CD4-positive, alpha-beta T cell treated with Interferon gamma for 1 hour (primary cell): Measurements from ENCODE around the gene ZNF845.
"Not testable (repeated sequence)": the region's sequence is repeated elsewhere in the genome, so short reads cannot be mapped to it uniquely, and the experiment has no call there.

Experiments used
- DNase-seq: peaks from one replicate; pipeline ENCODE4 v3.0.0-alpha.2; 2020

The ZNF845 gene

DNA sequence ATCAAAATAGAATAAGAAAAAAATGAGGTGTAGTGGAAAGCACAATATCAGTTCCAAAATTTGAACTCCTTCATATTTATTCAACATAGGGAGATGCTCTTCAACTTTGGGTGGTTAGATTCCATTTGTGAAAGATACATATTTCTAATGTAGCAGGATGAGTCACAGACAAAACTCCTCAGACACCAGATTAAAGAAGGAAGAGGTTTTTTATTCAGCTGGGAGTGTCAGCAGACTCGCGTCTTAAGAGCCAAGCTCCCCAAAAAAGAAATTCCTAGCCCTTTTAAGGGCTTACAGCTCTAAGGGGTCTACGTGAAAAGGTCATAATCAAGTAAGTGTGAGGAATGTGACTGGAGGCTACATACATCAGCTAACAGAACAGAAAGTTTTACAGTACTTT is 54.6 kb downstream of the ZNF845 start:
- no peak for DNase-seq

DNA sequence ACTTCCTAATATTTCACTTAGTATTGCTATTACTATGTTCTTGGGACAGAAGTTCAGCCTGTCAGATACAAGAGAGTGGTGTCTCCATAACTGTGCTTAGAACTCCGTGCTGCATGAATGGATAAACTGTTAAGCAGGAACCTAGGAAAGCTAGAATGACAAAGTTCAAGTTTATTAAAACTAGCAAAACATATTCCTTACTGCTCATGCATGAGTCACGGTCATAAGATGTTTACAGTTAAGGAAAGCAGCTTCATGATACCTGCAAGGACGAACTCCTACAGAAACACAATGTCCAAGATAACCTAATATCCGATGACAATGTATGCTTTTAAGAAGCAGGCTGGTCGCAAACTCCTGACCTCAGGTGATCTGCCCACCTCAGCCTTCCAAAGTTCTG is 55.4 kb downstream of the ZNF845 start:
- no peak for DNase-seq

DNA sequence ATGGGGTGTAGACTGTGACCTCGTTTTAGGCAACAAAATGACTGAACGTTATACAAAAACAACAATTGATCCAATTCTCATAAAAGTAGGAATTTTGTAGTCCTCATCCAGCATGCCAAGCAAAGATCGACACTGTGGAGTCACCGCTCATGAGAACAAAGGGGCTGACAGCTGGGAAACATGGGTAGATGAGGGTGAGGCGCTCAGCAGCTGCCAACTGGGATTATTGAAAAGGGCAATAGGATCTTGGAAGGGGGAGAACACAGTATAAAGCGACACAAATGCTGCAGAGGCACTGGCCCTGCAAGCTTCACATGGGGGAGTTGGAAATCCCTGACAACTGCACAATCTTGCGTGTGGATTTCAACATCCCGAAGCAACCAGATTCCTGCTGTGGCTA is 56.0 kb downstream of the ZNF845 start:
- no peak for DNase-seq

DNA sequence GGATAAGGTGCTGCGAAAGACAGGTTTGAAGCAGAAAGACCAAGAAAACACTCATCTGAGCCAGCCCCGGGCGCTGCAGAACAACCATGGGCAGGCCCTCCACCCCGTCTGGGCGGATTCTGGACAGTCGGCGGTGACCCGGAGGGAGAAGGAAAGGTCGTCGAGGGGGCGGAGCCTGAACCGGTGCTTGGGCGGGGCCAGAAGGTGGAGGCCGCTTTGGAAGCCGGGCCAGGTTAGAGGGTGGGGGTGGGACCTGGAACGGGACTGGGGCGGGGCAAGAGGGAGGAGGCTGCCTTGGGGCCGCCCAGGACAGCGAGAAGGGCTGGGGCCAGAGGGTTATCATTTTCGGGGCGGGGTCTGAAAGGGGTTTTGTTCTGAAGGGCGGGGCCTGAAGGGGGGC is 56.4 kb downstream of the ZNF845 start:
- no peak for DNase-seq

DNA sequence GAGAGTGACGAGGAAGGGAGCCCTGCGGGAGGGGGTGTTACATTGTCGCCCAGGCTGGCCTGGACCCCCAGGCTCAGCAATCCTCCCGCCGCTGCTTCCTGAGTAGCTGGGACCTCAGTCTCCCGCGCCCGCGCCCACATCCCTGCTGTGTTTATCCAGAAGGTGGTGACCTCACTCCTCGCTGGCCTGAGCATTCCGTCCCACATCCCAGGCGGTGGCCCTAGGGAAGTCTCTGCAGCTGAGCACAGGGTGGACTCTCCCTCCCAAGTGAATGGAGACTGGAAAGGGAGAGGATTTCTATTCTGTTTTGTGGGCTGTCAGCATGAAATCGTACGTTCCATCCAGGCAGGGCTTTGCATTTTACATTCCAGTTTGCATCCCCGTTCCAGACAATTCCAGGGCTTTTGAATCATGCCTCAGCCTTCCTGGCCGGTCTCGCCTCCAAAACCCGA is 61.0 kb downstream of the ZNF845 start:
- DNase-seq: no peak

DNA sequence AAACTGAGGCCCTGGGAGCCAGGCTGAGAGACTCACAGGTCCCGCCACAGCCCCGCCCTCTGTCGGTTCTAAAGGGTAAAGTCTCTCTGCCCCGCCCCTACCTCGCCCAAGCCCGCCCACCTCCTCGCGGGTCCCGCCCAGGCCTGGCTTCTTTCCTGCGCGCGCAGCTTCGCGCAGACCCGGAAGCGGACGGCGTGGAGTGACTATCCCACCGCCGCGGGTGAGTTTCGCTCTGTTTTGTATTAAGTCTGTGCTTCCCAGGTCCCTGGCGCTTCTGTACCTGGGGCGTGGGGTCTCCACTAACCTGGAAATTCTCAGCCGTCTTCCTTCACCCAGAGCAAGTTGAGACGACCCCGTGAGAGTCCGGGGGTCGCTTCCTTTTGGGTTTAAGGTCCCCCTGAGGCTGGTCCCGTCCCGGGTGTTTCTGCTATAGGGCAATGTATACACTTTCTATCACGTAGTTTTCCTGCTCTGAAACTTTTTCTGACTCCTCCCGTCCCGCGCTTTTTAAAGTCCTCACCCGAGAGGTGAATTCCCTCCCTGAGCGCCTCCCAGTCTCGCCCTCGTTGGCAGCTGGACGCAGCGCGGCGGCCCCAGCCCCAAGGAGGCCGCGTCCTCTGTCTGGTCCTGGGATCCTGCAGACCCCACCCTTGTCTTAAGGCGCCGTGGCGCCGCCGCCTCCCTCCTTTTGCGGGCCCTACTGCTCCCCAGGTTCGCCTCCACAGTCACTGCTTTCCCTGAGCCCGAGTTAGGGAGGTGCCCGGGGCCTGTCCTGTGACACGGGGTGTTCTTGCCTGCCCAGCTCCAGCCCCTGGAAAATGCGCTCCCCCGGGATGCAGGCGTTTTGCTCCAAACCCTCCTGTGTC is 61.7 kb downstream of the ZNF845 start, which contains the start of gene ZNF765:
Gene ZNF765, plus strand, starts transcription at position 176 of the 866 bp plus-strand sequence. CDS start 2,867 bp downstream, outside the sequence.
- peak; percentile 91 for DNase-seq

DNA sequence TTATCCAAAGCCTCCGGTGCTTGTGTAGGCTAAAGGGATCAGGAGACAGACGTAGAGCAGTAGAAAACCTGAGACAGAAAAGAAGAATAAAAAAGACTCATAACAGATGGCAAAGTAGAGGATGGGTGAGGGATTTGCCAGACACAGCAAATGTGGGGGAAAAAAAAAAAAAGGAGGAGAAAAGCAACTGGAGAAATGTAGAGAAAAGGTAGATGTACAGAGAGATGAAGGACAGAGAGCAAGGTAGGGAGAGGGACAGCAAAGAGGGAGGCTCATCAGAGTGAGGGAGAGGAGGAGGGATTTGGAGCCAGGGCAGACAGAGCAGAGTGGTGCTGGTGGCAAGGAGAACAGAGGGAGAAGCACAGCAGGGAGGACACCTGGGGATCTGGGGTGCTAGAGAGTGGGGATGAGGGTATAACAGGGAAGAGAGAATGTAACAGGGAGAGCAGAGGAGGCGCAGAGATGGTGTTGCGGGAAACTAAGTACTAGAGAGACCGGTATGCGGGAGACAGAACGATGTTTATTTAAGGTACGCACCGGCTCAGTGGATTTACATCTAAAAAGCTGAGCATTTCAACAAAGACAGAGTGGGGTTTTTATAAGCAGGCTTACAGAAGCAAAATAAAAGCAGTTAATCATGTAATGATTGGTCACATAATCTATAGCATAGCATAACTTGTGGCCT is 62.4 kb downstream of the ZNF845 start:
- not testable (repeated sequence) for DNase-seq

DNA sequence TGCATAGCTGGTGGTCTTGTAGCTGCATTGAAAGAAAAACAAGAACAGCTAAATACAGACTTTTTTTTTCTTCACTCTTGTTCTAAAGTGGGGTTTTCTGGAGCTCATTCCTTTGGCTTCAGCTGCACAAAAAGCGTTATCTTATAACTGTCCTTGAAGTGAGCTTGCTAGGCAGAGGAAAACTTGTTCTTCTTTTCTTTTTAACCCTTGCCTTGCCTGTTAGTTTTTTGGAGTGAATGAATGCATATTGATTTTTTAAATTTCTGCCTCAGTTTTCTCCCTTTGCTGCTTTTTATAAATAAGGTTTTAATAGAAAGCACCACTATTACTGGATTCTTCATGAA is 62.9 kb downstream of the ZNF845 start:
- DNase-seq: no peak

DNA sequence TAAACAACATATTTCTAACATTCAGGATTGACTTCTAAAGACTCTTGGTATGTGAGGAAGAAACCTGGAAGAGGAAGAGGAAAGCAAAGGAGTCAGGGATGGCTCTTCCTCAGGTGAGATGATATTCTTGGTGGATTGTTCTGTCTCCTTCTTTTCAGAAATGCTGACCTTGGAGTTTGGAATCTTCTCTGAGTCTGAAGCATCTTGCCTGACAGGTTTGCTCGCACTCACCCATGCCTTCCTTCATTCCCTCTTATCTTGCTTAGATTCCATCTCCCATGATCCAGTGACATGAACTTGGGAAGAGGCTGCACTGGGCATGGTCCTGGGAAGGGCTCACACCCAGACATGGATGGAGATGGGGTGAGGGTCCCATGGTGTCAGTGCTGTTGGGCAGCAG is 64.4 kb downstream of the ZNF845 start:
- not testable (repeated sequence) for DNase-seq
